SJSA1 (cell line): Measurements from ENCODE around the gene GRIPAP1. TPM values are rescaled to one million over a fixed set of nuclear protein-coding genes. Genes with fewer than 3 reads are reported as not detected.

ENCODE experiments used
- DNase-seq, 2 experiments: peaks; one replicate each; pipeline ENCODE4 v3.0.0-alpha.2; 2015 to 2020; ENCODE audit warnings: low spot score in 2 of 2, low read depth in 1 of 2
- H3K27ac ChIP-seq: fragments of 250-450 bp; sonication (Bioruptor Pico); 2 replicates; pipeline ENCODE4 v1.5.1; 2020; ENCODE audit warnings: mild to moderate bottlenecking, moderate library complexity
- H3K27me3 ChIP-seq: fragments of 250-450 bp; sonication (Bioruptor Pico); replicated peaks from 2 replicates; pipeline ENCODE4 v1.5.1; 2020; ENCODE audit warnings: mild to moderate bottlenecking, moderate library complexity
- H3K36me3 ChIP-seq: fragments of 250-450 bp; sonication (Bioruptor Pico); 2 replicates; pipeline ENCODE4 v1.5.1; 2020; ENCODE audit warnings: mild to moderate bottlenecking
- H3K4me1 ChIP-seq: fragments of 250-450 bp; sonication (Bioruptor Pico); replicated peaks from 2 replicates; pipeline ENCODE4 v1.6.1; 2021; ENCODE audit warnings: mild to moderate bottlenecking
- H3K4me3 ChIP-seq: fragments of 250-450 bp; sonication (Bioruptor Pico); 2 replicates; pipeline ENCODE4 v1.5.1; 2020; ENCODE audit warnings: mild to moderate bottlenecking
- H3K9me3 ChIP-seq: fragments of 250-450 bp; sonication (Bioruptor Pico); replicated peaks from 2 replicates; pipeline ENCODE4 v1.5.1; 2020; ENCODE audit warnings: mild to moderate bottlenecking
- total RNA-seq: library from RNA; depleted of rRNA; stranded (reverse); fragments of >200 nt; shearing (Covaris generic); gene quantifications from 2 replicates; pipeline ENCODE4 v1.2.3, GENCODE V29; 2014; rRNA removed

Gene GRIPAP1
- total RNA-seq, 1 experiment from 2014 or later, result 19.5 TPM

GRCh38 chrX:48937054-48937907, 64.8 kb downstream of the GRIPAP1 start:
- no peaks in the 10 kb centered on the region for H3K27me3 ChIP-seq
- peaks cover 5% of the 10 kb centered on the region for H3K36me3 ChIP-seq
- peaks cover 10% of the 10 kb centered on the region for H3K4me1 ChIP-seq
- H3K27ac ChIP-seq, result no peak overlapping the region
- DNase-seq, result peak; percentile 29 to 48
- H3K9me3 ChIP-seq, result no peaks in the 10 kb centered on the region
- no peak overlapping the region for H3K4me3 ChIP-seq

GRCh38 chrX:48936429-48937053, 65.5 kb downstream of the GRIPAP1 start:
- Histone ChIP-seq H3K9me3 (no peaks in the 10 kb centered on the region), H3K36me3 (peaks cover 5% of the 10 kb centered on the region), H3K4me3 (no peak overlapping the region), H3K27ac (no peak overlapping the region), H3K4me1 (peaks cover 10% of the 10 kb centered on the region), H3K27me3 (no peaks in the 10 kb centered on the region)
- no peak for DNase-seq

GRCh38 chrX:48935301-48935670, 66.8 kb downstream of the GRIPAP1 start:
- Histone ChIP-seq H3K27ac (no peak overlapping the region), H3K4me3 (no peak overlapping the region), H3K27me3 (no peaks in the 10 kb centered on the region), H3K36me3 (peaks cover 7% of the 10 kb centered on the region), H3K9me3 (no peaks in the 10 kb centered on the region), H3K4me1 (peaks cover 10% of the 10 kb centered on the region)
- no peak for DNase-seq

GRCh38 chrX:48934581-48935300, 67.3 kb downstream of the GRIPAP1 start:
- H3K9me3 ChIP-seq, result no peaks in the 10 kb centered on the region
- peaks cover 8% of the 10 kb centered on the region for H3K36me3 ChIP-seq
- H3K27ac ChIP-seq, result no peak overlapping the region
- H3K4me3 ChIP-seq, result no peak overlapping the region
- DNase-seq, result no peak
- peaks cover 10% of the 10 kb centered on the region for H3K4me1 ChIP-seq
- H3K27me3 ChIP-seq, result no peaks in the 10 kb centered on the region

GRCh38 chrX:48933757-48934156, 68.3 kb downstream of the GRIPAP1 start:
- DNase-seq, result no peak
- Histone ChIP-seq H3K36me3 (peaks cover 8% of the 10 kb centered on the region), H3K4me3 (no peak overlapping the region), H3K4me1 (peaks cover 10% of the 10 kb centered on the region), H3K9me3 (no peaks in the 10 kb centered on the region), H3K27me3 (no peaks in the 10 kb centered on the region), H3K27ac (no peak overlapping the region)

- peaks cover 10% of the 10 kb centered on the region; the same call in 1 of the 2 replicates for H3K36me3 ChIP-seq
- DNase-seq, result no peak
- H3K4me1 ChIP-seq, result no peaks in the 10 kb centered on the region
- no peak overlapping the region for H3K4me3 ChIP-seq
- no peaks in the 10 kb centered on the region for H3K9me3 ChIP-seq
- H3K27ac ChIP-seq, result no peak overlapping the region
- H3K27me3 ChIP-seq, result no peaks in the 10 kb centered on the region
Measured at GRCh38 chrX:48927736-48928382, 74.2 kb downstream of the GRIPAP1 start.

- Histone ChIP-seq H3K4me1 (no peaks in the 10 kb centered on the region), H3K4me3 (no peak overlapping the region), H3K27ac (no peak overlapping the region), H3K27me3 (no peaks in the 10 kb centered on the region), H3K9me3 (no peaks in the 10 kb centered on the region), H3K36me3 (peaks cover 12% of the 10 kb centered on the region; the same call in 1 of the 2 replicates)
- no peak for DNase-seq
Measured at GRCh38 chrX:48927123-48927522, 74.9 kb downstream of the GRIPAP1 start.

- peaks cover 7% of the 10 kb centered on the region; the same call in 1 of the 2 replicates for H3K4me1 ChIP-seq
- no peak for DNase-seq
- no peaks in the 10 kb centered on the region for H3K9me3 ChIP-seq
- H3K27ac ChIP-seq, result no peak overlapping the region
- H3K4me3 ChIP-seq, result no peak overlapping the region
- no peaks in the 10 kb centered on the region for H3K27me3 ChIP-seq
- H3K36me3 ChIP-seq, result 0 out of 2 replicates have a peak, but pooled peaks cover 9% of the 10 kb centered on the region
Measured at GRCh38 chrX:48924270-48924669, 77.8 kb downstream of the GRIPAP1 start.

GRCh38 chrX:48923771-48924170, 78.3 kb downstream of the GRIPAP1 start:
- Histone ChIP-seq H3K27ac (no peak overlapping the region), H3K36me3 (0 out of 2 replicates have a peak, but pooled peaks cover 9% of the 10 kb centered on the region), H3K27me3 (no peaks in the 10 kb centered on the region), H3K9me3 (no peaks in the 10 kb centered on the region), H3K4me3 (no peak overlapping the region), H3K4me1 (peaks cover 7% of the 10 kb centered on the region; the same call in 1 of the 2 replicates)
- no peak for DNase-seq

Other genes starting within 250 kb of the GRIPAP1 start
- gene GLOD5, start 240.5 kb downstream of the GRIPAP1 start, total RNA-seq, result not detected in 2 replicates
- gene GATA1, start 215.7 kb downstream of the GRIPAP1 start, total RNA-seq, result not detected in 2 replicates
- 47.9 and 77.7 TPM in 2 replicates for gene HDAC6, start 200.2 kb downstream of the GRIPAP1 start, total RNA-seq
- not detected in 2 replicates for gene ERAS, start 175.8 kb downstream of the GRIPAP1 start, total RNA-seq
- gene PCSK1N, start 166.7 kb downstream of the GRIPAP1 start, total RNA-seq, result 2.7 and 3.2 TPM in 2 replicates
- gene TIMM17B, start 104.5 kb downstream of the GRIPAP1 start, total RNA-seq, result 66.4 and 72.2 TPM in 2 replicates
- 74.5 and 82.7 TPM in 2 replicates for gene PQBP1, start 104.3 kb downstream of the GRIPAP1 start, total RNA-seq
- 22.7 and 32.6 TPM in 2 replicates for gene SLC35A2, start 90.6 kb downstream of the GRIPAP1 start, total RNA-seq
- gene PIM2, start 83.2 kb downstream of the GRIPAP1 start, total RNA-seq, result 8.0 and 10.8 TPM in 2 replicates
- 20.0 and 23.9 TPM in 2 replicates for gene OTUD5, start 44.7 kb downstream of the GRIPAP1 start, total RNA-seq
- gene KCND1, start 30.4 kb downstream of the GRIPAP1 start, total RNA-seq, result 0.18 TPM in 1 of 2 replicates, not detected in the other
- gene TFE3, start 41.1 kb upstream of the GRIPAP1 start, total RNA-seq, result 43.0 and 64.3 TPM in 2 replicates
- 0.58 TPM in 1 of 2 replicates, not detected in the other for gene CCDC120, start 56.7 kb upstream of the GRIPAP1 start, total RNA-seq
- gene PRAF2, start 71.7 kb upstream of the GRIPAP1 start, total RNA-seq, result 5.0 and 5.6 TPM in 2 replicates
- 9.7 and 21.4 TPM in 2 replicates for gene WDR45, start 77.6 kb upstream of the GRIPAP1 start, total RNA-seq
- gene GPKOW, start 121.5 kb upstream of the GRIPAP1 start, total RNA-seq, result 32.2 and 47.9 TPM in 2 replicates
- gene MAGIX, start 160.5 kb upstream of the GRIPAP1 start, total RNA-seq, result 1.00 TPM in 1 of 2 replicates, not detected in the other
- 48.3 and 63.8 TPM in 2 replicates for gene PLP2, start 169.6 kb upstream of the GRIPAP1 start, total RNA-seq
- 2.4 and 3.6 TPM in 2 replicates for gene PRICKLE3, start 184.1 kb upstream of the GRIPAP1 start, total RNA-seq
- 0.16 and 0.53 TPM in 2 replicates for gene SYP, start 197.9 kb upstream of the GRIPAP1 start, total RNA-seq
- not detected in 2 replicates for gene CACNA1F, start 231.1 kb upstream of the GRIPAP1 start, total RNA-seq
- 11.4 and 13.1 TPM in 2 replicates for gene CCDC22, start 233.2 kb upstream of the GRIPAP1 start, total RNA-seq